ENCODE results near the gene ALDOC. TPM values are rescaled to one million over a fixed set of nuclear protein-coding genes. Genes with fewer than 3 reads are reported as not detected.

ALDOC gene
- 10 to 100 TPM; 21.6 to 49.5 (median 27.5) TPM for total RNA-seq

DNA sequence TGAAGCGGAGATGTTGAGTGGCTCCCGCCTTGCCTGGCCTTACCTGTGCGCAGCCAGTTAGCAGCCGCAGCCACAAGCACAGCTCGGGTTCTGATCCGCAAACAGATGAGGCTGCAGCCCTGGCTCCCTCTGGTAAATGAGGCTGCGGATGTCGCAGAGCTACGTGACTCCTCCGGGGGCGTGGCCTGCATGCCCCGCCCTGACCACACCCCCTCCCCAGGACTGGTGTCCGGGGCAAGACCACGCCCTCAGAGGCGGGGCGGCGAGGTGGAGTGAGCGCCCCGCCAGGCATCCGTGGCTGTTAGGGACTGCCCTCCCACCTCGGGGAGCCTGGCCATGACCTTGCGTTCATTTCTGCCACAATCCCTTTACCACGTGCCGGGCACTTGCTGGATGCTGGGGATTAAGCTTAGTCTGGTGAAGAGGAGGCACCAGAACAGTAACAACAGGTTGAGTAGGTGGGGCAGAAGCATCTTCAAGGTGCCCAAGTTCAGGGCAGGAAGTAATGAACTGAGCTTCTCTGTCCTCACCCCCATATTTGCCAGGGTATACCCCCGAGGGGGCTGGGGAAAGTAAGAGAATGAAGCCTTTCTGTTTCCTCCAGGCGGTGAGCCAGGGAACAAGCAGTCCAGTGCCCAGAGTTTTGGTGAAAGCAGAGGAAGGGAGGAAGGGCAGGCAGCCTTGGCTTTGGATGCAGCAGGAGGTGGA is at the start of gene ALDOC:
TSS of gene ALDOC (minus strand) at position 138 of the 708 bp plus-strand sequence. CDS start 1,363 bp downstream, outside the sequence.
- 67% methylated on average over 2 of the region's 26 CpGs for WGBS
- intact Hi-C loops (cut with DNase I), result no loop called here
- DNase-seq (ENCODE audit: extremely low spot score), result peak; percentile 98
- Histone ChIP-seq H3K4me3 (peak within 1 kb of the TSS; percentile 40 to 53 (median 44)), H3K27me3 (no peaks in the 10 kb centered on the region), H3K27ac (replicated peaks in 1 of 4) (peak within 1 kb of the TSS in 3 of 4 donors; percentile 52 to 61 (median 60)), H3K36me3 (peaks cover 0 to 11% (median 2%) of the 10 kb centered on the region in 4 donors), H3K4me1 (peaks cover 21 to 31% (median 30%) of the 10 kb centered on the region in 4 donors), H3K9me3 (no peaks in the 10 kb centered on the region)
- TF ChIP-seq POLR2A (IDR thresholded peaks at IDR 0.05; ENCODE audit: low read depth) (peak; percentile 33), POLR2AphosphoS5 (IDR thresholded peaks at IDR 0.05) (peak; percentile 97), EP300 (IDR thresholded peaks at IDR 0.05) (no peak)
- TF ChIP-seq, protein P1, sequence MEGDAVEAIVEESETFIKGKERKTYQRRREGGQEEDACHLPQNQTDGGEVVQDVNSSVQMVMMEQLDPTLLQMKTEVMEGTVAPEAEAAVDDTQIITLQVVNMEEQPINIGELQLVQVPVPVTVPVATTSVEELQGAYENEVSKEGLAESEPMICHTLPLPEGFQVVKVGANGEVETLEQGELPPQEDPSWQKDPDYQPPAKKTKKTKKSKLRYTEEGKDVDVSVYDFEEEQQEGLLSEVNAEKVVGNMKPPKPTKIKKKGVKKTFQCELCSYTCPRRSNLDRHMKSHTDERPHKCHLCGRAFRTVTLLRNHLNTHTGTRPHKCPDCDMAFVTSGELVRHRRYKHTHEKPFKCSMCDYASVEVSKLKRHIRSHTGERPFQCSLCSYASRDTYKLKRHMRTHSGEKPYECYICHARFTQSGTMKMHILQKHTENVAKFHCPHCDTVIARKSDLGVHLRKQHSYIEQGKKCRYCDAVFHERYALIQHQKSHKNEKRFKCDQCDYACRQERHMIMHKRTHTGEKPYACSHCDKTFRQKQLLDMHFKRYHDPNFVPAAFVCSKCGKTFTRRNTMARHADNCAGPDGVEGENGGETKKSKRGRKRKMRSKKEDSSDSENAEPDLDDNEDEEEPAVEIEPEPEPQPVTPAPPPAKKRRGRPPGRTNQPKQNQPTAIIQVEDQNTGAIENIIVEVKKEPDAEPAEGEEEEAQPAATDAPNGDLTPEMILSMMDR (IDR thresholded peaks at IDR 0.05), result no peak

DNA sequence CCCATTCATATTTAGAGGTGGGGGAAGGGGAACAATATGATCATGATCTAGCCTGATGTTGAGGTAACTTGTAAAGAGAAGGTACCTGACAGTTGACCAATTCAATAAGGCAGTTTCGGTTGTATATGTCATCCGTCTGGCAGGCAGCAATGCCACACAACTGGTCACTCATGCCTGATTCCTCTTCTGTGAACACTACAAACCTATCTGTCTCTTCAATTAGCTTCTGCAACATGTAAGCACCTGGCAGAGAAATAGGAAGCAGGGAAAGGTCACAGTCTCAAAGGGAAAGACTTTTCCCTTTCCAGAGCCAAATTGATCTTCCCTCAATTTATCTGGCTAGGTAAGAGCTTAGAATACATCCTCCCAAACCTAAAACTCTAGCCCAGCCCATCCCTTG is 47.5 kb upstream of the ALDOC start:
- Histone ChIP-seq H3K36me3 (peaks cover 52 to 97% (median 86%) of the 10 kb centered on the region in 4 donors), H3K4me3 (no peak overlapping the region), H3K9me3 (no peaks in the 10 kb centered on the region), H3K4me1 (no peaks in the 10 kb centered on the region), H3K27me3 (no peaks in the 10 kb centered on the region), H3K27ac (replicated peaks in 1 of 4) (no peak overlapping the region)
- intact Hi-C loops (cut with DNase I), result no loop called here
- no peak for DNase-seq (ENCODE audit: extremely low spot score)
- TF ChIP-seq POLR2A (IDR thresholded peaks at IDR 0.05; ENCODE audit: low read depth) (no peak), POLR2AphosphoS5 (IDR thresholded peaks at IDR 0.05) (no peak), EP300 (IDR thresholded peaks at IDR 0.05) (no peak)
- TF ChIP-seq, protein P1 (IDR thresholded peaks at IDR 0.05), result no peak
- 95% methylated on average over 2 of the region's 2 CpGs for WGBS

DNA sequence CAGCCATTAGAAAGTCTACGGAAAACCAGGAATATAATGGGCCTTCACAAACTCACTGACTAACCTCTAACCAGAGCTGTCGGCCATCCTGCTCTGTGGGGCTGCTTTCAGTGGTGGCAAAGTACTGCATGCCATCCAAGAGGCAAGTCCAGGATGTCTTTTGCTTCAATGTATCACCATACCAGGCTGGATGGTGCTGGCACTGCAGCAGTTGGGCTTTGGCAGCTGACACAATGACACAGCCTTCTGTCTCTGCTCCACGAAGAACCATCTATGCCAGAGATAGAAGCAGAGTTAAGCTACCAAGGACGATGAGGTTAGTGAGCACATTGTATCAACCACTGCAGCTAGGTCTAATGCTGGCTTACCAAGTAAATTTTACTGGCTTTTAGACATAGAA is 47.0 kb upstream of the ALDOC start:
- Histone ChIP-seq H3K9me3 (no peaks in the 10 kb centered on the region), H3K27me3 (no peaks in the 10 kb centered on the region), H3K4me1 (no peaks in the 10 kb centered on the region), H3K36me3 (peaks cover 57 to 97% (median 88%) of the 10 kb centered on the region in 4 donors), H3K4me3 (no peak overlapping the region), H3K27ac (replicated peaks in 1 of 4) (no peak overlapping the region)
- 89% methylated on average over 4 of the region's 4 CpGs for WGBS
- no peak for TF ChIP-seq POLR2A (IDR thresholded peaks at IDR 0.05; ENCODE audit: low read depth)
- TF ChIP-seq, protein P1 (IDR thresholded peaks at IDR 0.05), result no peak
- no peak for DNase-seq (ENCODE audit: extremely low spot score)
- intact Hi-C loops (cut with DNase I), result no loop called here

DNA sequence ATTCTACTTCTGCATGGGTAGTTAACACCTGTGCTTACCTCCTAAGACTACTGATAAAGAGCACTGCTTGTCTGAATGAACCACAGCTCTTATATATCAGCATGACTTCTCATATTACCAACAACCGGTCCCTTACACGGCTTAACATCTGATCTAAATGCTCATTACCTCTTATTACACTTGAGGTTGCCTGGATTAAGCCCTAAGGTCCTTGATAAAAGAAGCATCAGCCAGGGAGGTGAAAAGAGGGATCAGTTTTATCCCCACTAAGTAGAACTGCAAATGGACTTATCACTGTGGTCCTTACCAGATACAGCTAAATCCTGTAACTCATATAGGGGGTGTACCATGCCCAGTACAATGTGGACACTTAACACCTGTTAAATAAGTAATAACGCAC is 45.5 kb upstream of the ALDOC start:
- no peaks in the 10 kb centered on the region for H3K9me3 ChIP-seq
- H3K36me3 ChIP-seq, result peaks cover 72 to 97% (median 89%) of the 10 kb centered on the region in 4 donors
- intact Hi-C loops (cut with DNase I), result no loop called here
- no peak overlapping the region for H3K27ac ChIP-seq (replicated peaks in 1 of 4)
- H3K27me3 ChIP-seq, result no peaks in the 10 kb centered on the region
- H3K4me1 ChIP-seq, result no peaks in the 10 kb centered on the region
- TF ChIP-seq POLR2AphosphoS5 (IDR thresholded peaks at IDR 0.05) (no peak), EP300 (IDR thresholded peaks at IDR 0.05) (no peak), POLR2A (IDR thresholded peaks at IDR 0.05; ENCODE audit: low read depth) (no peak)
- TF ChIP-seq, protein P1 (IDR thresholded peaks at IDR 0.05), result no peak
- 97% methylated on average over 3 of the region's 3 CpGs for WGBS
- H3K4me3 ChIP-seq, result no peak overlapping the region
- DNase-seq (ENCODE audit: extremely low spot score), result no peak

All from esophagus muscularis mucosa (tissue), 4 donors.